Measurements from ENCODE around the gene HOXA13.
A peak's percentile ranks its signal among the peaks of the same experiment; 100 is the strongest.

HOXA13 gene

DNA sequence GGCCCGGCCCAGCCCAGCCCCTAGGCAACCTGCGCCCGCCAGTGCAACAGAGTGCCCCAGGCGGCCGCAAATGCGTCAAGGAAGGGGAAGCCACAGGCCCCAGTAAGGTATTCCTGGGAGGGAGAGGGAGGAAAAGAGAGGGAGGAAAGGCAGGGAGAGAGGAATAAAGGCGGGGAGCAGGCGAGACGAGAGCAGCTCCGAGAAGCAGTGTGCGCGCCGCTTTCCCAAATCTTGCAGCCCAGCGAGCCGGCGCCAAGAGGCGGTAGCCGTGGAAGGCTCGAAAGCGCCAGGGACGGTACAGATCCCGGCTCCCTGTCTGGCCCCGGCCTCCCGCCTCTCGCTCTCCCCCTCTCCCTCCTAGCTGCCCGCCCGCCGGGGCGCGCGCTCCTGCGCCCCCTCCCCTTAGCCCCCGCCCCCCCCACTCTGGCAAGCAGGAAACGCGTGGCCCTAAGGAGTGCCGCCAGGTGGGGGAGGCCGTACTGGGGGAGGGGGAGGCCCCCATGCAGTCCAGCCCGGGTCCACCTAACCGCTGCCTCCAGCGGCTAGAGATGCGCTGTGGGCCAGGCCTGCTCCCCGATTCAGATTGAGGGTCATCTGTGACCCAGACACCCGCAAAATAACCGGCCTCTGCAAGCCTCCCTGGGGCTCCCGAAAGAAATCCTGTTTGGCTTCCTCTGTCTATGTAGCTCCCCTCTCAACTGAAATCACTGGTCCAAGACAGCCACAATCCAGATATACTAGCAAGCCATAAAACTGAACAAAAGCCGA is 30.0 kb downstream of the HOXA13 start:
- peak; percentile 74 for DNase-seq

DNA sequence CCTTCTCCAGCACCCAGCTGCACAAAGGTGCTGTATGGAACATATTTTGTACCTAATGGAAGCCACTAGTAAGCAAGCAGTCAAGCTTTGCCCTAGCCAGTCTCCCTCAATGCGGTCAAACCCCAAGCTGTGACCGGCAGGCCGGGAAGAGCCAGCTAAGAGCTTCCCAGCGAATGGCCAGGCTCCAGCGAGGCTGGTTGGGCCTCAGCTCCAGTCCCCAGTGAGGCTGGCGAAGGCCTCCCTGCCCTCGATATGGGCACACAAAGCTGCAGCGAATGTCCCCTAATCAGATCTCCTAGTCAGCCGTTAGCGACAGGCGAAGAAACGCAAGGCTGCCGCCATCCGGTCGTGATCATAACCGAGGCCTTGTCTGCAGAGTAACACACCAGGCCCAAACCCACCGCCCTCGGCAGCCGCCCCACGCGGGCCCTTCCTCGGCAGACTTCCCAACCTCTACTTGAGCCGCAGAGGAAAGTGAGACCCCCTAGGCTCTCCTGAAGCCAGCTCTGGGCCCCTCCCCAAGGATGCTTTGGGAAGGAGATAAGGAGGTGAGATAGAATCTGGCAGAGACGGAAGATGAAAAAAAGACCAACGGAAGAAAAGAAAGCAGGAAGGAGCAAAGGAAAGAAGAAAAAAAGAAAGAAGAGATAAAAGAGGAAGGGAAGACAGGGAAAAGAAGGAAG is 31.5 kb downstream of the HOXA13 start:
- peak; percentile 75 for DNase-seq

DNA sequence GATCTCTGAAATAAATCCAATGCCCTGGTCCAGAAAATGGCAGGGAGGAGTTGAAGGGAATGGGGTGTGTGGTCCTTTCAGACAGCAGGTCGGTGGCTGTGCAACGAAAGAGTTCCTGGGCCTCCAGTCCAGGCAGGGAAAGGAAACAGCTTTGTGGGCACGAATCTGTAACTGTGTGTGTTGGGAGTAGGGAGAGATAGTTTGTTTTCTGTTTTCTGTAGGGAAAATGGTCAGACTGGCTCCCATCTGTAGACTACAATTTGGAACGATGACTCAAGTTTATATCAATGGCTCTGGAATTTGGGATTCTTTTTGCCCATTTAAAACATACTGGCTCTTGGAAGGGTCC is 32.0 kb downstream of the HOXA13 start:
- DNase-seq, result no peak

DNA sequence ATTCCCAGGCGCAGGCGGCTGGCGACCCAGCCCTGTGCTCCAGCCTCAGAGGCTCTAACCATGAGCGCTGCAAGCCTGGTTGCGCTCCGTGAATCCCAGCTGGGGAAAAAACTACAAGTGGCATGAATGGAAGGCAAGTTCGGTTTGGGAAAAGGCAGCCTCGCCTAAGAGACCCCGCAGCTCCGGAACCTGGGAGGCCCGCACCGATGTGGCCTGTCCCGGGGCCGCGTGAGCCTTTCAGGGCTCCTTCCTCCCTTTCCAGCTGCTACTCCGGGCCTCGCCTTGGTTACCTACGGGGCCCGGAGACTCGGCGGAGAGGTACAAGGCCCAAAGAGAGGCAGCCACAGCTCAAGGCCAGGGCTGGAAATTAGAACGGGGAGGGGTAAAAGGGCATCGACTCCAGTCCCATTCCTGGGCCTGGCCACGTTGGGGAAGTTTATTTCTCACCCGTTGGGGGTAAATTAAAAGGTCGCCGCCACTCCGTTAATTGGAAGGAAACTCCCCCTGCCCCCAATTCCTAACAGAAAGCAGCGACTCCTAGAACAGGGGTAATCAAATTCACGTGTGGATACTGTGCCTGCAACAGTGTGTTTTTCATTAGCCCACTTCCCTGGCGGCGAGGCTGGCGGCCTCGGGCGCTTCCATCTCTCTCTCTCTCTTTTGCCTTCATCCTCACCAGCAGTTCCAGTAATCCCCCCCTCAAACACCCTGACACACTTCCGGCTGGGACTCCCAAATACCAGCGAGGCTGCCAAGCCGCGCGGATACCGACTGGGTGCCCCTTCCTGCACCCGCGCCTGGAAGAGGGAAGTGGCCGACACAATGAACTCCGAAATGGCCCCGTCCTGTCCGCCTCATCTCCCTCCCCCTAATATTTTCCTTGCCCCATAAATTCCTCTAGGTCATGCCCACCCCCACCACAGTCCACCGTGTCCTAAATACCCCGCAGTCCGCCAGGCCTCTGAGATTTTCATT is 33.1 kb downstream of the HOXA13 start:
- DNase-seq, result no peak

DNA sequence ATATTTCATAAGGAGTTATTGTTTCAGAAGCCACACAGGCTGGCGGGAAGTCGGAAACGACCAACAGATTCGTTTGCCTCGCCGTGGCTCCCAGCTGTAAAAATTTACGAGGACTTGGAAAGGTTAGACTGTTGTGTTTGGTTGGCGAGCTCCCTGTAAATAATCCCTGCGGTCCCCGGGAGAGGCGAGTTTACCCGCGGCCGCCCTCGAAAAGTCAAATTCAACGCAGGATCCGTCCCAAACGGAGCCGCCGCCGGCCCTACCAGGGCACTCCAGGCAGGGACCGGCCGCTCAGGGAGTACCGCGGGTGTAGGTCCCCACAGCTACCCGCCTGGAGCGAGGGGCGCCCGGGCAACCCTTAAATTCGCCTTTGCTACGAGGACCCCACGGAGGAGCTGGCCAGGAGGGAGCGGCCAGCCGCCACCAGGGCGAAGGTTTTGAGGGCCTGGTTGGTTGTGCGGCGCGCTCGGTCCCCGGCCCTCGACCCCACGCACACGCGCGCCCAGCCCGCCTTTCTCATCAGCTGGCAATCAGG is 33.8 kb downstream of the HOXA13 start:
- no peak for DNase-seq

DNA sequence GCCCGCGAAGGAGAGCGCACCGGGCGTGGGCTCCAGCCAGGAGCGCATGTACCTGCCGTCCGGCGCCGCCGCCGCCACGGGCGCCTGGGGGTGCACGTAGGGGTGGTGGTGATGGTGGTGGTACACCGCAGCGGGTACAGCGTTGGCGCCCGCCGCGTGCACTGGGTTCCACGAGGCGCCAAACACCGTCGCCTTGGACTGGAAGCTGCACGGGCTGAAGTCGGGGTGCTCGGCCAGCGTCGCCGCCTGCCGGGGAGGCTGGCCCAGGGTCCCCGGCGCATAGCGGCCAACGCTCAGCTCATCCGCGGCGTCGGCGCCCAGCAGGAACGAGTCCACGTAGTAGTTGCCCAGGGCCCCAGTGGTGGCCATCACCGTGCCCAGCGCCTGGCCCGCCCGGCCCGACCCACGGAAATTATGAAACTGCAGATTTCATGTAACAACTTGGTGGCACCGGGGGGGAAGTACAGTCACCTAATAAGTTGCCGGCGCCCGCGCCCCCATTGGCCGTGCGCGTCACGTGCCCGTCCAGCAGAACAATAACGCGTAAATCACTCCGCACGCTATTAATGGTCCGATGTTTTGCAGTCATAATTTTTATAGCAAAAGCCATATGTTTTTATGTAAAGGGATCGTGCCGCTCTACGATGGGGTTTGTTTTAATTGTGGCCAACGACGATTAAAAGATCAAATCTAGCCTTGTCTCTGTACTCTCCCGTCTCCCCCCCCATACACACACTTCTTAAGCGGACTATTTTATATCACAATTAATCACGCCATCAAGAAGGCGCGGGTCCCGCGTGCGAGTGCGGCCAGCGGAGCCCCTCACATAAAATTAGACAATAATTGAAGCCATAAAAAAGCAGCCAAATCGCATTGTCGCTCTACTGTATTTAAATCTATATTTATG is 34.5 kb downstream of the HOXA13 start, which contains the start of gene HOXA9:
Gene HOXA9, minus strand, starts transcription at position 449 of the 907 bp plus-strand sequence. Its CDS starts 80 bp downstream, at position 369.
- no peak for DNase-seq

DNA sequence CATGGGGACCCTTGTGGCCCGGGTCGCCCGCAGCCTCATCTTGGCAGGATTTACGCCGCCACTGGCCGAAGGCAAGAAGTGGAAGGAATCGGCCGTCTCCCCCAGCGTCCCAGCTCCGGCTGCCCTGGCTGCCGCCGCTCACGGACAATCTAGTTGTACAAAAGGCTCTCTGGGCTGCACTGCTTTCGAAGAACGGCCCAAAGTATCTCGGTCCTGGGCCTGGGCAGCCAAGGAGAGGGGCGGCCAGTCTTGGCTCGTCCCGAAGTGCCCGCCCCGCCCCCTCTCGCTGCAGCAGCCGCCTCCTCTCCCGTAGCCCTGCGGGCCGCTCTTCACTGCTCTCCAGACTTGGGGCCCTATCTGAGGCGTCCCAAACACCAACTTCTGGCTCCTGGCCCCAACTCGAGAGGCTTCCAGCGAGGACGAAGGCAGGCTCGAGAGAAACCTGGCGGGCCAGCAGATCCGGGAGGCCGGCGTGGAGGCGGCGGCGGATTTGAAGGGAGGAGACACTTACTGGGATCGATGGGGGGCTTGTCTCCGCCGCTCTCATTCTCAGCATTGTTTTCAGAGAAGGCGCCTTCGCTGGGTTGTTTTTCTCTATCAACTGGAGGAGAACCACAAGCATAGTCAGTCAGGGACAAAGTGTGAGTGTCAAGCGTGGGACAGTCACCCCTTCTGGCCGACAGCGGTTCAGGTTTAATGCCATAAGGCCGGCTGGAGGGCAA is 35.4 kb downstream of the HOXA13 start:
- no peak for DNase-seq

DNA sequence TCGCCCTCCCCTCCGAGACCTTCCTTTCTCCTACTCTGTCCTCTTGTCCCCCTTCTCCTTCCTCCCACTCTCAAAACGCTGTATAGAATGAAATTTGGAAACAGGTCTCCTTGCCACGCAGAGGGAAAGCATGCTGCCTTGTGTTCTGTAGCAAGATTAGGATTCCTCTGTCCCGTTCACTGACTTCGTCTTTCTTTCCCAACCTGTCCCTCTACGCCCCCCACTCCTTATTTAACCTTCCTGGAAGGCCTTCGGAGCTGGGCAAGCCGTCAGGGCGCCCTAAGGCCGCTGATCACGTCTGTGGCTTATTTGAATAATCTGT is 35.9 kb downstream of the HOXA13 start:
- no peak for DNase-seq

DNA sequence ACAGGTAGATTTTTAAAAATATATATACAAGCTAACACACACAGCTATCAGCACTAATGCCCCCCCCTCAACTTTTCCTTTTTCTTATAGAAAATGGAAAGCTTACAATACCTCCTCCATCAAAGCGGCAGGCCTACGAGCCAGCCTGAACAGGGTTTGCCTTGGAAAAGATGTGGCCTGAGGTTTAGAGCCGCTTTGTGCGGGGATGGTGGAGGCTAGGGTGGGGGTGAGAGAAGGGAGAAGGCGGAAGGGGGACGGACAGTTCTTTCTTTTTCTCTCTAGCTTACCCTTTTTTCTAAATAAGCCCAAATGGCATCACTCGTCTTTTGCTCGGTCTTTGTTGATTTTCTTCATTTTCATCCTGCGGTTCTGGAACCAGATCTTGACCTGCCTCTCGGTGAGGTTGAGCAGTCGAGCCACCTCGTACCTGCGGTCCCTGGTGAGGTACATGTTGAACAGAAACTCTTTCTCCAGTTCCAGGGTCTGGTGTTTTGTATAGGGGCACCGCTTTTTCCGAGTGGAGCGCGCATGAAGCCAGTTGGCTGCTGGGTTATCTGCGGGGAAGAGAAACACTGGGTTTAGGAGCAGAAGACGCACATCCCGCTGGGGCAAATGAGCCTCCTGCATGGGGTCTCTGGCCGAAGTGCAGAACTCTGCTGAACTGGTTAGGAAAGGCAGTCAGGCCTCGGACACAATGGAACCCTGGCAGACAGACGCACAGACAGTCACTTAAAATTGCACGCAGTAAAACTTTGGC is 36.4 kb downstream of the HOXA13 start:
- DNase-seq, result no peak

DNA sequence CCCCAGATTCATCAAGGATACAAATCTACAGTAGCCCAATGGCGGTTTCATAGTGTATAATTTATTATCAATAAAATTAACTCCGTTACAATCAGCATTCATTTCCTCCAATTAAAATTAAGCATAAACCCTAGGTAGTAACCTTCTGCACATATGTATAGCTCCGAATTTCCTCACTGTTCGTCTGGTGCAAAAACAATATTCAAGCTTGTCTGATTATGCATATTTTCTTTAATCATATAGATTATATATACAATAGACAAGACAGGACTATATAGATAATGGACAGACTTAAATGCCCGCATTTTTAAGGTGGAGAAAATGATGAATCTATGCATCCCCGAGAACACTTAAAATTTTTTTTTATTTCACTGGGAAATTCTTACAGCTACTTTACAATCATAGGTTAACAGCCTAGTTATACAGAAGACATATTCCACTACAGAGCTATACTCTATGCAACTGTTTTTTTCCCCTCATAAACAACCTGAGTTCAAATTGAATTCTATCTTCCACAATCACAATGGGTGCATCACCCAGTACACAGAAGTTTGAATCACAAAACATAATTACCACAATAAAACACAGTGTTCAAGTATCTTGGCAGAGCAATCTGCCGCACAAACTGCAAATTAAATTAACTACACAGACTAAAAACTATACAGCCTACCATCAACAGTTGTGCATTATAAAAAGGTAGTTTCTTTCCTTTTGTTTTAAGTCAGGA is 37.2 kb downstream of the HOXA13 start:
- DNase-seq, result no peak

DNA sequence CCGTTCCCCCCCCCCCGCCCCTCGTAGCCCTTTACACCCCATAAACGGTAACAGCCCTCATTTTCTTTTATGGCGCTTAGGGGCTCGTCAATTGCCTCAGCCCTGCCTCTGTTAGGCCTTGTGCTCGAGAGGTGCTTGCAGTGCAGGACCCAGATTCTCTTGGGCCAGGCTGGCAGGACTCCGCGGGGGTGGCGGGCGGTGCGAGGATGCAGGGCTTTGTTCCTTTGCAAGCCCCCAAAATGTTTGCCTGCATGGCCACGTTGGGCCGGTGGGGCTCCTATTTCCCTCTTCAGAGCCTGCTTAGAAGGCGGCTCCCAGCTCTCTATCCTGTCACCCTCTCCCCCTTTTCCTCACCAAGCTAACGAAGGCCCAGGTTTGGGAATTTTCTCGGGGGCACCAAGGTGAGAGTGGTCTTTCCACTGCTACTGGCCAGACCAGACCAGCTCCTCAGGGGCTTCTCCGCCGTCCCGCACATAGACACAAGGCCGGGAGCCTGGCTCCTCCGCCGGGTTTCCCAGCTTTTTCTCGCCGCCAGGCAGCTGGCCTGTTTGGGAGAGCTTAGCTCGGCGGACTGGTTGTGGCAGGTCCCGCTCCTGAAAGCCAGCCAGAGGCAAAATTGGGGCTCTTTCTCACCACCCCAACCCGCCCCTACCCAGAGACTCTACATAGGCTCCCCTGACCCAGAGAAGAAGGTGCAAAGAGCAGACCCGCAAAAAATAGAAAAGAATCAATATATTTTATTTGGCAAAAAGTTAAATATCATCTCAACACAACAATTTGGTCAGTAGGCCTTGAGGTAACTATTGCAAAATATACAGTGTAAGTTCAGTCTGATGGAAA is 38.0 kb downstream of the HOXA13 start:
- DNase-seq, result no peak

DNA sequence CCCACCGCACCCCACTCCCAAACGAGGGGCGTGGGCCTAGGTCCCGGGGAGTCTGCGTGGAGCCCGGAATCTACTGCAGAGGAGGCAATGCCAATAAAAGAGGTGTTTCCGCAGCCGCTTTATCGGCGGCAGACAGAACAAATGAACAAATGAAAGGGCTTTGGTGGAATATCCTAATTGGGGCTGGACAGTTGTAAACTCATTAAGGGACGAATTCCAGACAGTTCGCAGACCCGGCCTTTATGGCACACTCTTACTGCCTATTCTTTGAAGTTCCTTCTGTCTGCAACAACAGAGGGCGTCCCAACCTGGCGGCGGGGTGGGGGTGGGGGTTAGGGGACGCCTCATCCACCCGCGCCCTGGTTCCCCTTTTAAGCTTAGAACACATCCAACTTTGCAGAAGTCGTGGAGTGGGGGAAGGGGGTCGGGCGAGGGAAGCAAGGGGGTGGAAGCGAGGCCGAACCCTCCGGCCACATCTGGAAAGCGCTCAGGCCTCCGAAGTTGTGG is 38.6 kb downstream of the HOXA13 start:
- DNase-seq, result no peak

DNA sequence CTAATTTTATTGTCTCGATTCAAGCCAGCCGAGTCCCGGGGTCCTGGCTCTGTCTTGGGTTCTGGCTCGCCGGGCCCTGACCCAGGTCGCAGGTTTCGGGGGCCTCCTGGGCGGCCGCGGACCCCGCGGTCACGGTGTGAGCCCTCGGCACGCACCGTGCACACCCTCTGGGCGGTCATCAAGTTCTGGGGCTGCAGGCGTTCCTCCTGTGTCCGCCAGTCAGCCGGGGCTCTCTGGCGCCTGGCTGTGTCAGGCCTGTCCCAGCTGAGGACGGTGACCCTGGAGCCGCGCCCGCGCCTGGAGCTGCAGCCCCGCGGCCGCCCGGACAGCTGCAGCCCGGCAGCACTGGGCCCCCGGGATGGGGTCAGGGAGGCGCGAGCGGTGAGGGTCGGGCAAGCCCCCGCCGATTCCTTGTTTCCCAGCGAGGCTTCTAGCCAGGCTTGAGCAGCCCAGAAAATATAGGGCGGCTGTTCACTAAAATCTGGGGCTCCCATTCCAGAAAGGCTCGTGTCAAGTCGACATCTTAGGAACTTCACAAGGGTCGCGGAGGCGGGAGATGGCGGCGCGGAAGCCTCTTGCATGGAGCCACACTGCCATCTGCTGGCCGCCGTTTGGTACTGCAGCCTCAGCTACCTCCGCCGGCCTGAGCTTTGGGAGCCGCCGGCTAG is 39.2 kb downstream of the HOXA13 start:
- DNase-seq, result peak; percentile 74

DNA sequence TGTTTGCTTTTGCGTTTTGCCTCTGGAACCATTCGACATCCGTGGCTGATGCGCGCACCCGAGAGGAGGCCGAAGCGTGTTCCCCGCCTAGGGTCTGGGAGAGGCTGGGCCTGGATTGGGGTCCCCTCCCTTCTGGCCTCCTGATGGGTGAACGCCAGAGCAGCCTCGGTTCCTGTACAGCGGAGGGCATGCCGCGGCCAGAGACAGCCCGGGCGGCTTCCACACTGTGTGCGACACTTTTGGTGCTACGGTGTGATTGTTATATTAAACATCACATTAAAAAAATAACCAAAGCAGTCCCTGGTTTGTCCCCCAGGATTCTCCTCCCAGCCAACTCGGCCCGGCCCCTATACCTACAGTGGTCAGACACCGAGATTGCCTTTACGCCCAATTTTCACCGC is 39.7 kb downstream of the HOXA13 start:
- DNase-seq, result no peak

DNA sequence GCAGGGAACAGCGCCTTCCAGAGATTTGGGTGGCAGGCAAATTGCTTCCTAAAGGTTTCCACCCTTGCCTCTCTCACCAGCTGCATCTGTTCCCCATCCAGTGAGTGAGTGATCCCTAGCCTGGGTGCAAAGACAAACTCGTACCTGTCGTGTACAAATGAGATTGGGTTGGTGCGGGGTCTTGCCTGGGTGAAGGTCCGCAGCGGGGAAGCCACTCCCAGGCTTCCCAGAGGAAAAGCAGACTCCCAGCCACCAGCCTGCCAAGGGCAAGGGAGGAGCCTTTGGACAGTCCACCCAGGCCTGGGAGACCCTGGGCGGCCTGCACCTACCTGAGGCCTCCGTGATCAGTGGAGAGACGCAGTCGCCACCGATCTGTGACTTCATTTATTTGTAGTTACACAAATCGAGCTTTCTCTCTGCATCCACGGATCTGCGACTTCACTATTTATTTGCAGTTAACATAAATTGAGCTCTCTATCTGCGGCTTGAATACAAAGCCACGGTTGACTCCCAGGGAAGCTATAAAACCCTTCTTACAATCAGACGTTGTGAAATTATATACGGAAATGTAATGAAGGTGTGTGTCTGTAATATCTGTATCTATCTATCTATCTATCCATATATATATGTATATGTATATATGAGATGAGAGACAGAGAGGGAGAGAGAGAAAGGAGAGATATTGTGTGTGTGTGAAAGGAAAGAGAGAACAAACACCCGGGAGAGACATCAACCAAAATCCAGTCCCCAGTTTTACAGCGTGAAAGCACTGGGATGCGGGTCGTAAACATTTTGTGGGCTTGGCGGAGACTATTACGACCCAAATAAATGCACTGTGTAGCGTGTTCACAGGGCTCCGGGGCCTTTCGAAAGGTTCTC is 40.4 kb downstream of the HOXA13 start:
- no peak for DNase-seq

DNA sequence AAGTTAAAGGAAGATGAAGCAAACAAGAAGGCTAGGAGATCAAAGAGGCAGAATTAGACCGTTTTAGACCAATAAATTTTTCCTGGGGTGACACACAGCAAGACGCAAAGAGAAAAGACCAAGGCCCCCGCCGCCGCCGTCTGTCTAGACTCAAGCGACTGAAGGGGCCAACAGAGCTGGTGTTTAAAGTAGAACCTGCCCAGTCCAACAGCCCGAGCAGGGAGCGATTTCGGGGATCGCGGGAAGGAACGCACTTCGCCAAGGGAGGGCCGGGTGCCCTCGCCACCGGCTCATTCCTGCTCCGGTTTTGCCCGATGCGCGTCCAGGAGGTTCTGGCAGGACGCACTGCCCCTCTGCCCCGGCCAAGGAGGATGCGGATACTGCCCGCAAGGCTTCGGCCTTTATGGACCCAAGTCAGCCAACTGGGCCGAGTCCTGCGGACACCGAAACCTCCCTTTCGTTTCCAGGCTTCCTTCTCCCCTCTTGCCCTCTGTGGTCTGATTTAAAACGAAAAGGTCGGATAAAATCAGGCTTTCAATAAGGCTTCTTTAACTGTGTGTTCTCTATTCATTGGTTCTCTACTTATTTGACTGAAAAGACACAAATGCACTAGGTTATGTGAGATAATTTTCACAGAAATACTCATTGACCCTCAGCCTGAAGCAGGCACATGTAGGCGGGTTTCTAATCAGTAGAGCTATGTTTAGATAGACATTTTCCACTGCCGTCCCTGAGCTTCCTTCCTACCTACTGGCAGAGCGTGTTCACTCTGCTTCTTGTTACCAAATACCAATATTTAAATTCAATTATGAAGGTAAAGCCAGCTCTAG is 41.2 kb downstream of the HOXA13 start:
- no peak for DNase-seq
